Measurements from ENCODE around the gene SRSF2. TPM values are rescaled to one million over a fixed set of nuclear protein-coding genes. Genes with fewer than 3 reads are reported as not detected.

Gene SRSF2
- total and polyA plus RNA-seq, 9 of the 15 experiments (the other 6 are each of a cell fraction or from before 2014, with no cell fraction given), result 161 to 583 (median 393) TPM

- TF ChIP-seq, protein P1, sequence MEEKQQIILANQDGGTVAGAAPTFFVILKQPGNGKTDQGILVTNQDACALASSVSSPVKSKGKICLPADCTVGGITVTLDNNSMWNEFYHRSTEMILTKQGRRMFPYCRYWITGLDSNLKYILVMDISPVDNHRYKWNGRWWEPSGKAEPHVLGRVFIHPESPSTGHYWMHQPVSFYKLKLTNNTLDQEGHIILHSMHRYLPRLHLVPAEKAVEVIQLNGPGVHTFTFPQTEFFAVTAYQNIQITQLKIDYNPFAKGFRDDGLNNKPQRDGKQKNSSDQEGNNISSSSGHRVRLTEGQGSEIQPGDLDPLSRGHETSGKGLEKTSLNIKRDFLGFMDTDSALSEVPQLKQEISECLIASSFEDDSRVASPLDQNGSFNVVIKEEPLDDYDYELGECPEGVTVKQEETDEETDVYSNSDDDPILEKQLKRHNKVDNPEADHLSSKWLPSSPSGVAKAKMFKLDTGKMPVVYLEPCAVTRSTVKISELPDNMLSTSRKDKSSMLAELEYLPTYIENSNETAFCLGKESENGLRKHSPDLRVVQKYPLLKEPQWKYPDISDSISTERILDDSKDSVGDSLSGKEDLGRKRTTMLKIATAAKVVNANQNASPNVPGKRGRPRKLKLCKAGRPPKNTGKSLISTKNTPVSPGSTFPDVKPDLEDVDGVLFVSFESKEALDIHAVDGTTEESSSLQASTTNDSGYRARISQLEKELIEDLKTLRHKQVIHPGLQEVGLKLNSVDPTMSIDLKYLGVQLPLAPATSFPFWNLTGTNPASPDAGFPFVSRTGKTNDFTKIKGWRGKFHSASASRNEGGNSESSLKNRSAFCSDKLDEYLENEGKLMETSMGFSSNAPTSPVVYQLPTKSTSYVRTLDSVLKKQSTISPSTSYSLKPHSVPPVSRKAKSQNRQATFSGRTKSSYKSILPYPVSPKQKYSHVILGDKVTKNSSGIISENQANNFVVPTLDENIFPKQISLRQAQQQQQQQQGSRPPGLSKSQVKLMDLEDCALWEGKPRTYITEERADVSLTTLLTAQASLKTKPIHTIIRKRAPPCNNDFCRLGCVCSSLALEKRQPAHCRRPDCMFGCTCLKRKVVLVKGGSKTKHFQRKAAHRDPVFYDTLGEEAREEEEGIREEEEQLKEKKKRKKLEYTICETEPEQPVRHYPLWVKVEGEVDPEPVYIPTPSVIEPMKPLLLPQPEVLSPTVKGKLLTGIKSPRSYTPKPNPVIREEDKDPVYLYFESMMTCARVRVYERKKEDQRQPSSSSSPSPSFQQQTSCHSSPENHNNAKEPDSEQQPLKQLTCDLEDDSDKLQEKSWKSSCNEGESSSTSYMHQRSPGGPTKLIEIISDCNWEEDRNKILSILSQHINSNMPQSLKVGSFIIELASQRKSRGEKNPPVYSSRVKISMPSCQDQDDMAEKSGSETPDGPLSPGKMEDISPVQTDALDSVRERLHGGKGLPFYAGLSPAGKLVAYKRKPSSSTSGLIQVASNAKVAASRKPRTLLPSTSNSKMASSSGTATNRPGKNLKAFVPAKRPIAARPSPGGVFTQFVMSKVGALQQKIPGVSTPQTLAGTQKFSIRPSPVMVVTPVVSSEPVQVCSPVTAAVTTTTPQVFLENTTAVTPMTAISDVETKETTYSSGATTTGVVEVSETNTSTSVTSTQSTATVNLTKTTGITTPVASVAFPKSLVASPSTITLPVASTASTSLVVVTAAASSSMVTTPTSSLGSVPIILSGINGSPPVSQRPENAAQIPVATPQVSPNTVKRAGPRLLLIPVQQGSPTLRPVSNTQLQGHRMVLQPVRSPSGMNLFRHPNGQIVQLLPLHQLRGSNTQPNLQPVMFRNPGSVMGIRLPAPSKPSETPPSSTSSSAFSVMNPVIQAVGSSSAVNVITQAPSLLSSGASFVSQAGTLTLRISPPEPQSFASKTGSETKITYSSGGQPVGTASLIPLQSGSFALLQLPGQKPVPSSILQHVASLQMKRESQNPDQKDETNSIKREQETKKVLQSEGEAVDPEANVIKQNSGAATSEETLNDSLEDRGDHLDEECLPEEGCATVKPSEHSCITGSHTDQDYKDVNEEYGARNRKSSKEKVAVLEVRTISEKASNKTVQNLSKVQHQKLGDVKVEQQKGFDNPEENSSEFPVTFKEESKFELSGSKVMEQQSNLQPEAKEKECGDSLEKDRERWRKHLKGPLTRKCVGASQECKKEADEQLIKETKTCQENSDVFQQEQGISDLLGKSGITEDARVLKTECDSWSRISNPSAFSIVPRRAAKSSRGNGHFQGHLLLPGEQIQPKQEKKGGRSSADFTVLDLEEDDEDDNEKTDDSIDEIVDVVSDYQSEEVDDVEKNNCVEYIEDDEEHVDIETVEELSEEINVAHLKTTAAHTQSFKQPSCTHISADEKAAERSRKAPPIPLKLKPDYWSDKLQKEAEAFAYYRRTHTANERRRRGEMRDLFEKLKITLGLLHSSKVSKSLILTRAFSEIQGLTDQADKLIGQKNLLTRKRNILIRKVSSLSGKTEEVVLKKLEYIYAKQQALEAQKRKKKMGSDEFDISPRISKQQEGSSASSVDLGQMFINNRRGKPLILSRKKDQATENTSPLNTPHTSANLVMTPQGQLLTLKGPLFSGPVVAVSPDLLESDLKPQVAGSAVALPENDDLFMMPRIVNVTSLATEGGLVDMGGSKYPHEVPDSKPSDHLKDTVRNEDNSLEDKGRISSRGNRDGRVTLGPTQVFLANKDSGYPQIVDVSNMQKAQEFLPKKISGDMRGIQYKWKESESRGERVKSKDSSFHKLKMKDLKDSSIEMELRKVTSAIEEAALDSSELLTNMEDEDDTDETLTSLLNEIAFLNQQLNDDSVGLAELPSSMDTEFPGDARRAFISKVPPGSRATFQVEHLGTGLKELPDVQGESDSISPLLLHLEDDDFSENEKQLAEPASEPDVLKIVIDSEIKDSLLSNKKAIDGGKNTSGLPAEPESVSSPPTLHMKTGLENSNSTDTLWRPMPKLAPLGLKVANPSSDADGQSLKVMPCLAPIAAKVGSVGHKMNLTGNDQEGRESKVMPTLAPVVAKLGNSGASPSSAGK (IDR thresholded peaks at IDR 0.05), result peak; percentile 52; the same call in 1 of the 2 replicates
- peak in 1 of 3 experiments; percentile 5; a peak in 1 of 6 replicates for TF ChIP-seq CTCF (IDR thresholded peaks at IDR 0.05 in 2 of 3, conservative IDR thresholded peaks at IDR 0.05 in 1 of 3; ENCODE audit: insufficient read depth in 2 of 3, low read depth in 1 of 3, low read length in 3 of 3)
- no peak for TF ChIP-seq SAFB2 (IDR thresholded peaks at IDR 0.05; ENCODE audit: borderline replicate concordance, low read depth, low read length, severe bottlenecking)
- TF ChIP-seq ERF (CRISPR knock-in tag; IDR thresholded peaks at IDR 0.05), result peak; percentile 85; the same call in 1 of the 2 replicates
- peak; percentile 81 for TF ChIP-seq SP1 (CRISPR knock-in tag; IDR thresholded peaks at IDR 0.05)
- TF ChIP-seq JUND (IDR thresholded peaks at IDR 0.05; ENCODE audit: borderline replicate concordance, low read depth, low read length), result peak; percentile 94
- peak; percentile 82; the same call in 1 of the 3 replicates for TF ChIP-seq JUND (tag; IDR thresholded peaks at IDR 0.05; ENCODE audit: borderline replicate concordance, low read depth, low read length)
- peak; percentile 63 for TF ChIP-seq CBFA2T2 (conservative IDR thresholded peaks at IDR 0.05)
- peak; percentile 56 to 72 for TF ChIP-seq E2F6 (IDR thresholded peaks at IDR 0.05; ENCODE audit: borderline replicate concordance in 1 of 2, extremely low read depth in 1 of 2, insufficient read depth in 1 of 2, insufficient read length in 1 of 2, low read depth in 1 of 2, low read length in 1 of 2, poor library complexity in 1 of 2, severe bottlenecking in 1 of 2)
- TF ChIP-seq SAP30 (IDR thresholded peaks at IDR 0.05; ENCODE audit: borderline replicate concordance, insufficient read depth, low read depth, low read length, poor library complexity, severe bottlenecking), result peak; percentile 83
- TF ChIP-seq ATF7 (IDR thresholded peaks at IDR 0.05), result peak; percentile 56
These were observed 741 bp upstream of the SRSF2 start, which contains the start of gene MFSD11 (continued) for GRCh38 chr17:76737676-76738467.

Measured in K562 (cell line).